Endothelial cell of umbilical vein (primary cell): ENCODE results near the gene ADARB1.

Experiments
- EZH2 ChIP-seq: IDR thresholded peaks from 2 replicates; pipeline ENCODE4 v1.6.1; 2012; ENCODE audit warnings: borderline replicate concordance, low read depth, mild to moderate bottlenecking, moderate library complexity, low read length, inconsistent platforms; ENCODE audit not compliant: severe bottlenecking
- FOS ChIP-seq: IDR thresholded peaks from 2 replicates; pipeline ENCODE4 v1.6.1; 2011; ENCODE audit warnings: mild to moderate bottlenecking, low read length, moderate library complexity, borderline replicate concordance; ENCODE audit not compliant: insufficient read depth
- GATA2 ChIP-seq: IDR thresholded peaks from 2 replicates; pipeline ENCODE4 v1.7.0; 2011; ENCODE audit warnings: low read depth, mild to moderate bottlenecking, moderate library complexity, mixed read lengths, low read length; ENCODE audit not compliant: insufficient read length, insufficient read depth
- JUN ChIP-seq: IDR thresholded peaks from 2 replicates; pipeline ENCODE4 v1.6.1; 2011; ENCODE audit warnings: borderline replicate concordance, low read depth; ENCODE audit not compliant: insufficient read length, insufficient read depth
- MYC ChIP-seq: IDR thresholded peaks from one replicate; pipeline ENCODE4 v1.6.1; 2011; ENCODE audit warnings: mild to moderate bottlenecking, low read depth, low read length
- POLR2A ChIP-seq: IDR thresholded peaks from 2 replicates; pipeline ENCODE4 v1.6.1; 2012; ENCODE audit warnings: low read depth, mild to moderate bottlenecking, control low read depth, low read length
- POLR2AphosphoS5 ChIP-seq: IDR thresholded peaks from 2 replicates; pipeline ENCODE4 v1.6.1; 2012; ENCODE audit warnings: low read depth, mild to moderate bottlenecking, control low read depth, low read length, moderate library complexity; ENCODE audit not compliant: insufficient read depth
- TF ChIP-seq, protein P1 (sequence below), 2 donors: IDR thresholded peaks; 1 replicate in 1 of 2; 2 replicates in 1 of 2; pipeline ENCODE4 v1.5.1; 2011; ENCODE audit warnings: low read length in 2 of 2, mild to moderate bottlenecking in 2 of 2, moderate library complexity in 2 of 2, control low read depth in 1 of 2, inconsistent platforms in 1 of 2, low read depth in 1 of 2; ENCODE audit not compliant: insufficient read depth in 1 of 2; ENCODE audit errors: extremely low read depth in 1 of 2
- TF ChIP-seq, protein P2 (sequence below): IDR thresholded peaks from 2 replicates; pipeline ENCODE4 v1.6.1; 2011; ENCODE audit not compliant: insufficient read depth, insufficient read length

DNA sequence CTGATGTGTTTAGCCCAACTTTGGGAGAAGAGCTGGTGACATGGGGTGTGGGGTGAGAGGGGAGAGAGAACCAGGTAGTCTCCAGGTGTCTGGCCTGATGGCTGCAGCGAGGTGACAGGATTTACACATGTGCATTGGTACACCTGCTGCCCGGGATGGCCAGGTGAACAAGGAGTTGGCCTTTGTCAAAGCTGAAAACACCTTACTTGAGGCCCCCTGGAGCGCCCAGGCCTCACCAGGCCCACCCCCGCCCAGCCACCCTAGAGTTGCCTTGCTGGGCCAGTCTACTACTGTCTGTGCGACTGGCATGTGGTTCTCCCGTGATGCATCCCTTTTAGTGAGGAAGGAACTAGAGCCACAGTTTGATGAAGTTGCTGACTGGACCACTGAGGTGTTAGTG lies 90.5 kb downstream of the ADARB1 start:
- TF ChIP-seq, protein P1, sequence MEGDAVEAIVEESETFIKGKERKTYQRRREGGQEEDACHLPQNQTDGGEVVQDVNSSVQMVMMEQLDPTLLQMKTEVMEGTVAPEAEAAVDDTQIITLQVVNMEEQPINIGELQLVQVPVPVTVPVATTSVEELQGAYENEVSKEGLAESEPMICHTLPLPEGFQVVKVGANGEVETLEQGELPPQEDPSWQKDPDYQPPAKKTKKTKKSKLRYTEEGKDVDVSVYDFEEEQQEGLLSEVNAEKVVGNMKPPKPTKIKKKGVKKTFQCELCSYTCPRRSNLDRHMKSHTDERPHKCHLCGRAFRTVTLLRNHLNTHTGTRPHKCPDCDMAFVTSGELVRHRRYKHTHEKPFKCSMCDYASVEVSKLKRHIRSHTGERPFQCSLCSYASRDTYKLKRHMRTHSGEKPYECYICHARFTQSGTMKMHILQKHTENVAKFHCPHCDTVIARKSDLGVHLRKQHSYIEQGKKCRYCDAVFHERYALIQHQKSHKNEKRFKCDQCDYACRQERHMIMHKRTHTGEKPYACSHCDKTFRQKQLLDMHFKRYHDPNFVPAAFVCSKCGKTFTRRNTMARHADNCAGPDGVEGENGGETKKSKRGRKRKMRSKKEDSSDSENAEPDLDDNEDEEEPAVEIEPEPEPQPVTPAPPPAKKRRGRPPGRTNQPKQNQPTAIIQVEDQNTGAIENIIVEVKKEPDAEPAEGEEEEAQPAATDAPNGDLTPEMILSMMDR (IDR thresholded peaks at IDR 0.05; ENCODE audit: extremely low read depth in 1 of 2, insufficient read depth in 1 of 2, low read depth in 1 of 2, low read length in 2 of 2): no peak
- TF ChIP-seq POLR2AphosphoS5: no peak
- TF ChIP-seq EZH2: no peak
- no peak for TF ChIP-seq POLR2A
- TF ChIP-seq MYC: no peak
- TF ChIP-seq JUN: no peak
- TF ChIP-seq, protein P2, sequence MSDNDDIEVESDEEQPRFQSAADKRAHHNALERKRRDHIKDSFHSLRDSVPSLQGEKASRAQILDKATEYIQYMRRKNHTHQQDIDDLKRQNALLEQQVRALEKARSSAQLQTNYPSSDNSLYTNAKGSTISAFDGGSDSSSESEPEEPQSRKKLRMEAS: no peak
- no peak for TF ChIP-seq GATA2
- TF ChIP-seq FOS: no peak
